Activated CD4-positive, alpha-beta T cell treated with anti-CD3 and anti-CD28 coated beads, Interleukin-2, Interleukin-4, amounts not matched to agents 100 ng/mL and 50 ng/mL, durations not matched to agents 16 hours and 8 hours (primary cell): ENCODE results near the gene GSG1L.
"Not testable (repeated sequence)": the region's sequence is repeated elsewhere in the genome, so short reads cannot be mapped to it uniquely, and the experiment has no call there.

Experiments
- DNase-seq: peaks from one replicate; pipeline ENCODE4 v3.0.0-alpha.2; 2020; ENCODE audit warnings: low spot score

Gene GSG1L

GRCh38 chr16:27980919-27981700, 82.4 kb downstream of the GSG1L start:
- DNase-seq = no peak

GRCh38 chr16:27980076-27980775, 83.3 kb downstream of the GSG1L start:
- DNase-seq = no peak

DNA sequence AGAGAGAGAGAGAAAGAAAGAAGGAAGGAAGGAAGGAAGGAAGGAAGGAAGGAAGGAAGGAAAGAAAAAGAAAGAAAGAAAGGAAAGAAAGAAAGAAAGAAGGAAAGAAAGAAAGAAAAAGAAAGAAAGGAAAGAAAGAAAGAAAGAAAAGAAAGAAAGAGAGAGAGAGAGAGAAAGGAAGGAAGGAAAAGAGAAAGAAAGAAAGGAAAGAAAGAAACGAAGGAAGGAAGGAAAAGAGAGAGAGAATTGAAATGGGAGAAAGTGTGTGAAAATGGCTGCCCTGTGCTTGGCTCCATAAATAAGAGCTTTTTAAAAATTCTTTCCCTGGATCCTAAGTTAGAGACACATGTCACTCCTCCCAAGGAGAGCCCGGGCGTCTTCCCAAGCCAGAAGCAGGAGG, 83.8 kb downstream of the GSG1L start:
- DNase-seq = not testable (repeated sequence)

DNA sequence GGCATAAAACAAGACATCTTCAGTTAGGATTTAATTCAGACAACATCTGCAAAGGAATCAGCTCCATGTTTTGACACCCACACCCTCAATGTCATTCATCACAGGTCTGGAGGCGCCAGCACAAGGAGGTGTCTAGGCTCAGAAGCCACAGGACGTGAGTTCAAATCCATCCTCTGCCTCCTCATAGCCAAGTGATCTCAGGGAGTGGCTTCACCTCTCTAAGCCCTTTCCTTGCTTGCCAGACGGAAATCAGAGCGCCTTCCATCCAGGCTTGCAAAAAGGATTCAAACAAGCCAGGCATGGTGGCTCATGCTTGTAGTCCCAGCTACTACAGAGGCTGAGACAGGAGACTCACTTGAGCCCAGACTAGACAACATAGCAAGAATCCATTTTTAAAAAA, 84.6 kb downstream of the GSG1L start:
- no peak for DNase-seq

DNA sequence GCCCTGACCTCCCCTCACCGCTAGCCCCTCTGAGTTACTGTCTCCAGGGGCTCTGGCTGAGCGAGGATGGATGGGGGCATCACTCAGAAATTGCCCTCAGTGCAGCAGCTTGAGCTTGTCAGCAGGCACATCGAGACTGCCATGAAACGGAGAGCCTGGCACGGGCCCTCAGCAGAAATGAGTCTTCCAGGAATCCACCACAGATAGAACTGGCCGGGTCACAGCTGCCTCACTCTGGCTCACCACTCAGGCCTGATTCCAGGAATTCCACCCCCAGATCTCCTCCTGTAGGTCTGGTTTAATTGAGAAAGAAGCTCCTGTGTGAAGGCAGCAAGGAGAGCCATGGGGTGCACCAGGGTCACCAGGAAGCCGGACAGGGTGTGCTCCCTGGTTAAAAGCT, 85.5 kb downstream of the GSG1L start:
- DNase-seq = no peak

DNA sequence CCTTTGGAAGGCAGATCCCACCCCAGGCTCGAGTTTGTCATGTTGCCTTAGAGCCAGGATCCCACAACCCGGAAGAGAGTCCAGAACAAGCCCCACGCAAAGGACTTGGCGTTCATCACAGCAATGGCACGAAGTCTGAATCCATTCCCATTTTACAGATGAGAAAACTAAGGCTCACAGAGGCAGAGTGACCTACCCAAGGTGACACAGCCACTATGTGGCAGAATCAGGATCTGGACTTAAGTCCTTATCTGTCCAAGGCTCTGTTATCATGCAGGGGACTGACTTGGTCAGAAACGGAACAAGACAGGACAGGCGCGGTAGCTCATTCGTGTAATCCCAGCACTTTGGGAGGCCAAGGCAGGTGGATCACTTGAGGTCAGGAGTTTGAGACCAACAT, 86.5 kb downstream of the GSG1L start:
- no peak for DNase-seq

- DNase-seq = no peak
Observed at GRCh38 chr16:27974896-27975540, 88.5 kb downstream of the GSG1L start.

GRCh38 chr16:27973678-27974077, 89.8 kb downstream of the GSG1L start:
- DNase-seq = no peak

- peak; percentile 54 for DNase-seq
Observed at GRCh38 chr16:27972500-27972899, 91.0 kb downstream of the GSG1L start.

DNA sequence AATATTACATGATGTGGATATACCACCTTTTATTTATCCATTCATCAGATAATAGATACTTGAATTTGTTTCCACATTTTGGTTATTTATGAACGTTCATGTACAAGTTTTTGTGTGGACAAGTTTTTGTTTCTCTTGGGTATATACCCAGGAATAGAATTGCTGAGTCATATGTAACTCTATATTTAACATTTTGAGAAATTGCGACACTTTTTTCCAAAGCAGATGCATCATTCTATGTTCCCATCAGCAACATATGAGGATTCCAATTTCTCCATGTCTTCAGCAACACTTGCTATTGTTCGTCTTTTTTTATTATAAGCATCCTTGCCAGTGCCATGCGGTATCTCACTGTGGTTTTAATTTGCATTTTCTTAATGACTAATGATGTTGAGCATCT, 93.9 kb downstream of the GSG1L start:
- DNase-seq = no peak

DNA sequence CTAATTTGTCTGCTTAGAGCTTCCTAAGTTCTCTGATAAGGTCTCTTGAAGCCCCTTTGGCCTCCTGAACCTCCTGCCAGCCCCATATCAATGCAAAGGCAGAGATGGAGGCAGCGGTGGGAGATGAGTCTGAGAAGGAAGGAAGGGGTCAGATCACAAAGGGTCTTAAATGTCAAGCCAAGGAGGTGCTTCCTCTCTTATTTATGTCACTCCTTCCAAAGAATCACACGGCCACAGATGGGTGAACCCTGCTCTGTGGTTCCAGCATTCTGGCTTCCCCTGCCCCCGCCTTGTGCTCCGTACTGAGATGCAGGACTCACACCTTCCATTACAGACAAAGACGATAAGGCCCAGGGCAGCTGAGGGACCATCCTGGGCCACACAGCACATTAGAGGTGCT, 96.3 kb downstream of the GSG1L start:
- no peak for DNase-seq

DNA sequence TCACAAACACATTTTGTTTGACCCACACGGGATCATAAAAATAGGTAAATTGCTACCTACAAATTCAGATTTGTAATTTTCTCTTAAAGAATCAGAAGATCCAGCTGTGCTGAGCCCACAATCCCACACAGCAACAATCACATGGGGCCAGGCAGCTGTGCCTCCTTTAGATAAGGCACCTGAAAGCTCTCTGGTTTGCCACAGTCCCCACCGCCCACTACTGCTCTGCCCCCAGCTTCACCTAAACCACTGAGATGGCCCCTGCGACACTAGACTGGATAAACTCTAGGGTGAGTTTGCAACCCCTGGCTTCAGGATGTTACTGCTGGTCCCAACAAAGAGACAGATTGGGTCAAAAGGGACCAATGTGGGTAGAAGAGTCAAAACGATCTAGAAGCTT, 96.8 kb downstream of the GSG1L start:
- DNase-seq = no peak

DNA sequence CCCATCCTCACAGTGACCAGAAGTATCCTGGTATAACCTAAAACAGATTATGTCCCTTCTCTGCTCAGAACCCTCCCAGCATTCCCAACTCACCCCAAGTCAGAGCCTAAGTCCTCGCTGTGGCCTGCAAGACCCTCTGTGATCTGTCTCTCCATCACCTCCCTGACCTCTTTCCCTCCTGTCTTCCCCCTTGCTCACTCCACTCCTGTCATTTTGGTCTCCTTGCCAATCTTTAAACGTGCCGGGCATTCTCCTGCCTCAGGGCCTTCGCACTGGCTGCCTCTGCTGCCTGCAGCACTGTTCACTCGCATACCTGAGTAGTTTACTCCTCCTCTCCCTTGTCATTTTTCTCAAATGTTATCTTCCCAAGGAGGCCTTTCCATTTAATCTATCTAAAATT, 97.7 kb downstream of the GSG1L start:
- no peak for DNase-seq

- DNase-seq = no peak
Observed at GRCh38 chr16:27963471-27963965, 100.0 kb downstream of the GSG1L start.

DNA sequence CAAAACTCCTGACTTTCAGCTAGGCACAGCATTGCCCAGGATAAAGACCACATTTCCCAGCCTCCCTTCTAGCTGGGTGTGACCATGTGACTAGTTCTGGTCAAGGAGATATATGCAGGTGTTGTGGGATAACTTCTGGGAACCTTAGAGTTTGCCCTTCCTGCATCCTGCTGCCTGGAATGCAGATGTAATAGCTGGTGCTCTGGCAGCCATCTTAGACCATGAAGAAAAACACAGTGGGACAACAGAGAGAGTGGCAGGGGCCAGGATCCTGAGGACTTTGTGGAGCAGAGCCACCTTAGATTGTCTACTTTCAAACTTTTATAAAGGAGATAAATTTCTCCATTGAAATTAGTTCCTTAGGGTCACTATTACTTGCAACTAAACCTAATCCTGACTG, 101.3 kb downstream of the GSG1L start:
- DNase-seq = no peak

- DNase-seq = no peak
Observed at GRCh38 chr16:27961296-27961620, 102.3 kb downstream of the GSG1L start.

DNA sequence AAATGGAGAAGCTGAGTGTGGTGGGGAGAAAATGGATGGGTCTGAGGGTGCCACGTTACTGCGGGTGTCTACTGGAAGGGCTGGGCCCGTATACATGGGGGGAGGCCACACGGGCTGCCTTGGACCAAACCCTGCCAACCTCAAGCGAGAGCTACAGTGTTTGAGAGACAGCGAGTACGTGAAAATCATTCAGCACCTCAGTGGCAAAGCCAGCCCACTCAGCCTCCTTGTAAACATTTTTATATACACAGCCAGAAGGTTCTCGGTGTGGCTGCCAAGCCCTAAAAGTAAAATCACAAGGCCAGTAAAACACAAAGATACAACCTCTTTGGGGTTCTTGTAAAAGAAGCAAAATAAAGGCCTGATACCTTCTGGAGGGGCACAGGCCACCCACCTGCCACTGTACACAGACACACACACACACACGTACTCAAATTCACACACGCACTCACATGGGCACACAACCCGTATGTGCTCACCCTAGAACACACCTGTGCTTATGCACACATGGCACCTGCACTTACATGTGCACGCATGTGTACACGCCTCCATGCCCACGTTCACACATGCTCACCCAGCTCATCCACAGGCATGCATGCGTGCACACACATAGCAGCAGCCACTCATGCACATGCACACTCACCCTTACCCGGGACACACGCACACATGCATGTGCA, 102.8 kb downstream of the GSG1L start:
- DNase-seq = no peak

- no peak for DNase-seq
Observed at GRCh38 chr16:27959914-27960313, 103.6 kb downstream of the GSG1L start.

GRCh38 chr16:27954191-27954590, 109.3 kb downstream of the GSG1L start:
- DNase-seq = no peak

DNA sequence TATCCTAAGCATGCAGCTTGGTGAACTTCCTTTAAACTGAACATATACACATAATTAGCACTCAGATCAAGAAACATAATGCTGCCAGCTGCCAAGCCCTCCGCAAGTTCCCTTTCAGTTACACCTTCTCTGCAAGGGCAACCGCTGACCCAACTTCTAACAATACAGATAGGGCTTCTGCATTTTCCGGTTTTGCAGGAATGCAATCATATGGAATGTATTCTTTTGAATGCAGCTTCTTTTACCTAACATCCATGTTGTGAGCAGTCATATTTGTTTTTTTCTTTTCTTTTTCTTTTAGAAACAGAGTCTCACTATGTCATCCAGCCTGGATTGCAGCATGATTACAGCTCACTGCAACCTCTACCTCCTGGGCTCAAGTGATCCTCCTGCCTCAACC, 110.7 kb downstream of the GSG1L start:
- no peak for DNase-seq

DNA sequence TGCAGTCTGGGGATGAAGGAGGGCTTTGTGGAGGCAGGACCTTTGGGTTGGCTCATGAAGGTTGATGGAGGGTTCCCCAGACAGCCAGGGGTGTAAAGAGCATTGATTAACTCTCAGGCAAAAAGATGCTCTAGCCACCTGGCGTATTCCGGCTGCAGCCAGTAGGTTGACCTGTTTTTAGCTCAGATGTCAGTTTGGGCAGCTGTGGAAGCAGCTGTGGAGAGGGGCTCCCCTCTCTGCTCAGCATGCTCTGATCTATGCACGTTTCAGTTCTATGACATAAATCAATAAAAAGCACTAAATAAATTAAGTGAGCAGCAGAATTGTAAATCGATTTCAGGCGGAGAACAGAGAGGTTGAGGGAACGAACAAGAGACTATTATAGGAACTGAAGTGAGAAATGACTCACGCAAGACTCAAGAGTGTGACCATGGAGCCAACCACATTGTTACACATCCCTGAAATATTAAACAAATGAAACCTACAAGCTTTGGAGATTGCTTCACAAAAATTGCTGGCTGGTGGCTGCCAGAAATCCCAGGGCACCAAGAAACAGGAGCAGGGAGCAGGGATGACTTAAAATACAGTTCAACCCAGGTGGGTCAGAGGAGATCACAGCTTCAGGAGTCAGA, 111.9 kb downstream of the GSG1L start:
- DNase-seq = no peak

DNA sequence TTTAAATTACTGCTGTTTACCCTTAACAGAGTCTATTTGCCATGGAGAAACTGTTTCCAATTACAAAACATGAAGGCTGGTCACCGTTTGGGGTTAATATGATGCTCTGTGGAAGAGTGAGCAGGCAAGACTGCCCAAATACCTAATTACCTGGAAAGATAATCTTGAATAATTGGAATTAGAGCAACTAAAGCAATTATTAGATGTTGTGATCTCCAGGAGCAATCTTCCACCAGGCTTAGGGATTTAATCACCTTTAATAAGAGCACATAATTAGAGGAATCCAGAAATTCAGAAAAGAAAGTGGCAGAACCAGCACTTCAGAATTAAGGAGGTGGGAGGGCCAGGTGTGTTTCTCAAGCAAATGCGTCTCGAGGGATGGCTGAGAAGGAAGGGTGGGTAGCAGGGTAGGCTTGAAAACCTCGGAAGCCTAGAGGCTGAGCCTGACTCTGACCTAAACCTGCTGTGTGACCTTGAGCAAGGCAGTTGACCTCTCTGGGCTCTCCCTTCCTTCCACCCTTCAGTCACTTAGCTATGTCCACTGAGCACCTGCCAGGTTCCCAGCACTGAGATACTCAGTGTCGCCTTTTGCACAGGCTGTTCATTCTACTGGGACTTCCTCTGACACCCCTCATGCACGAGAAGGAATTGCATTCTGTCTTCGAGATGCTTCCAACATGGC, 113.2 kb downstream of the GSG1L start:
- no peak for DNase-seq
